DMS79 treated with DMSO at 0.1 percent for 48 hours (cell line): ENCODE measurements around the gene RUFY3.
"Not testable (repeated sequence)": the region's sequence is repeated elsewhere in the genome, so short reads cannot be mapped to it uniquely, and the experiment has no call there.

Experiments
- DNase-seq: peaks from one replicate; lab custom pipeline; 2025; lab: John Stamatoyannopoulos, UW

RUFY3 gene

DNA sequence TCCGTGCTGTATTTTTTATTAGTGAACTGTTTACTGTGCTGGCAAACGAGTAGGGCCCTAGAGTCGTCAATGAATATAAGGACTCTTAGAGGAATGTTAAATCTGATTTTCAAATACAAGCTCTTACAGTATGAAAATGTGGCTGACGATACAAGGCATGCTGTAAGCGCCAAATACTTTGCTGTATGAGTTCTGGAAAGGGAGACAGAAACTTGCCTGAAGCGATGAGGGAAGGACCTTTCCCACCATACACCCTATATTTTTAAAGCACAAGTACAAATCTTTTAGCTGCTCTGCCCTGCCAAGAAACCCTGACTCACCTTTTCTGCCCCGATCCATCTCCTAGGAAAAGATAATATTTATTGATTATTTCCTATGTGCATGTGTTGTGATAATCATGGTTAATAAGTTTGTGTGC, 15.7 kb upstream of the RUFY3 start:
- DNase-seq = no peak

DNA sequence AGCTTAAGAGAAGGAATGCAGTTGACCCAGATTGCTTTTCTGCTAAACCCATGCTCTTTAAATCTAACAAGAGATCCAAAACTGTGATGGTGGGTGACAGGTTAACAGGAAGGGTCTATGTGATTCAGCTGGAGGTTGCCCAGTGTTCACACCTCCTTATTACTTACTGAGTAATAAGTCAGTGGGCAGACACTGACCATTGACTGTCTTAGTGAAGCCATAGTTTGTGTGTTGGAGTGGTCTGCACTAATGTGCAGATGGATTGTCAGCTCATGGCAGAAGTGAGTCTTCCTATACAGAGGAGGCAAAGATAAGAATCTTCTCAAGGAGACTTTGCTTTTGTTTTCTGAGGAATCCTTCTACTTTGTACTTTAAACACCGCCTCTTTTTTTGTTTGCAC, 15.2 kb upstream of the RUFY3 start:
- no peak for DNase-seq

DNA sequence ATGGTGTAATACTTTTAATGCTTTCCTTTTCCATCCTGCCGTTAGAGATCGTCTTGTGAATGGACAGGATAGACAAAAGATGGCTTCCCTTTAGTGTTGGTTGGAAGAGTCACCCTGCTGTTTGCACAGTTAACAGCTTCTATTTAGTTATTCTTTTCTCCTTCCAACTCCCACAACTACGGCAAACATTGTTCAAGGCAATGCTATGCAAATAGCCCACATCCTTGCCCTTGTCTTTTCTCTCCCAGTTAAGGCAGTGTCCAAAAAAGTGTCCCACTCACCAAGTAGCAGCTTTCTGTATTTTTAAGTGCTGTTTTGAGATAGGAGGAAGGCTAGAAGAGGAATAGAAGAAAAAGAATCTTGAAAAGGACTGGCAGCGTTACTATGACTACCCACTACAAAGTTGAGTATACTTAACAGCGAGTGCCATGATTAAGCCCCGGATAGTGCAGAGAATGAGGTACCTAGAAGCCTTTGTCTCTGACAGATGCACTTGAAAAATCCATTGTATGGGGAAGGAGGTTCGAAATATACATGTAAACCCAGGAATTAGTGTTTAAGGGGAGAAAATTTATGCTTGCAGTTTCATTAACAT, 12.1 kb upstream of the RUFY3 start:
- DNase-seq = peak; percentile 60

- no peak for DNase-seq
Observed at GRCh38 chr4:70711599-70711998, 10.2 kb upstream of the RUFY3 start.

DNA sequence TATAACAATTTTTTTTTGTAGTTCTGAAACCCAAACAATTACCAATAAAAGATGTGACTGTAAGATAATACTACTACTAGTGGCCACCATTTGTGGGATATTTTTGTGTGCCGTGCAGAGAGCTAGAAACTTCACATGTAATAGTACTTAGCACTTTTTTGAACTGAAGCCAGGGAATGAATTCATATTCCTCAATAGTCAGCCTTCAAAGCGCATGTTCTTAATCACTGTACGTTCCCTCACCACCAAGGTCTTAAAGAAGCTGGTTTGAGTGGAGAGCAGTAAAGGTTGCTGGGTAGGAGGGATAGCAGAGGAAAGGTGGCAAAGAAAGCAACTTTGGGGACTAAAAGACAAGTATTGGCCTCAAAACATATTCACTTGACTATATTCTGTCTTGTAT, 9.6 kb upstream of the RUFY3 start:
- DNase-seq = no peak

DNA sequence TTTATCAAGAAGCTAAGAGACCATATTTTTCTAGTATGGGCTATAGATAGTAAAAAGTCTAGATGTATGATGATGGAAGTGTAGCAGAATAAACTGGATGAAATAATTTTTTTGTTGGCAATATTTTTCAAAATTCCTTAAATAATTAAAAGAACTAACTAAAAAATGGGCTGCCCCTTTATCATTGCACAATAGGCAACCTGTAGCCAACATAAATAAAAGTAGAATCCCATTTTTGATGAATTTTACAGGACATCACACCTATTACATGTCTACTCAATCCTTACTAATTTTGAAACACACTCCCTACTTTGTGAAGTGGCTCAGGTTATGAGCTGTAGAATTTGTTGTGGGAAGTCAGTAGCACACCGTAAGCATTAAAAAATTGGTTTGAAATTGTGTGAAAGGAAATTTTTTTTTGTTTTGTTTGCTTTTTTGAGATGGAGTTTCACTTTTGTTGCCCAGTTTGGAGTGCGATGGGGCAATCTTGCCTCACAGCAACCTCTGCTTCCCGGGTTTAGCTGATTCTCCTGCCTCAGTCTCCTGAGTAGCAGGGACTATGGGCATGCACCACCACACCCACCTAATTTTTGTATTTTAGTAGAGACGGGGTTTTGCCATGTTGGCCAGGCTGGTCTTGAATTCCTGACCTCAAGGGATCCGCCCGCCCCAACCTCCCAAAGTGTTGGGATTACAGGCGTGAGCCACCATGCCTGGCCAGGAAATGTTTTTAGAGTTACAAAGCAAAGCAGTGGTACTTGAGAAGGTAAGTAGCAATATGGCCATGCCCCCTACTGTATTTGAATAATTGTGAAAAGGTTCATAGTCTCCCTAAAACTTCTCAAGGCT, 8.9 kb upstream of the RUFY3 start:
- DNase-seq = no peak

DNA sequence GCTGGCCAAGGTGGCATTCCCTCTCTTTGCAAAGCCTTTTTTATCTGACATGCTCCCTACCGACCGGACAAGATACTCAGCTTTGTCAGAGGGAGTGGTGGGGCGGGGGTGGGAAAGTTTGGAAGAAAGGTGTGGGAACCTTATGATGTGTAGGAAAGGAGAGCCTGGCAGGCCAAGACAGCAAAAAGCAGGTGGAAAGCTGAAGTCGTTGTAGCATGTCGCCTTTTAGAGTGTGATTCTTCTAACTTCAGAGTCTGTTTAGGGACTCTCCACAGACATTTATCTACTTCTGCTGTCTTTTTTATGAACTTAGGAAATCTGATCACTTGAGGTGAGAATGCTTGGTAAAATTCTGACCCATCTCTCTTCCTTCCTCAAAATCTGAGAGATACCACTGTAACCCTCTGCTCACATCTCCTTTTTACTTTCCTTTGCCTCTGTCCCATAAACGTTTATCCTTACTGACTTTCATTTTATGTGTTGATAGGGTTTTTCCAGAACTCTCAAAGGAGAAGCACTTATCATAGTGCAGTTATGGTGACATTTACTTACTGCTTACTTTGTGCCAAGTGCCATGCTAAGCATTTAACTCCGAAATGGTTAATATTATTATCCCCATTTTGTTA, 8.2 kb upstream of the RUFY3 start:
- no peak for DNase-seq

DNA sequence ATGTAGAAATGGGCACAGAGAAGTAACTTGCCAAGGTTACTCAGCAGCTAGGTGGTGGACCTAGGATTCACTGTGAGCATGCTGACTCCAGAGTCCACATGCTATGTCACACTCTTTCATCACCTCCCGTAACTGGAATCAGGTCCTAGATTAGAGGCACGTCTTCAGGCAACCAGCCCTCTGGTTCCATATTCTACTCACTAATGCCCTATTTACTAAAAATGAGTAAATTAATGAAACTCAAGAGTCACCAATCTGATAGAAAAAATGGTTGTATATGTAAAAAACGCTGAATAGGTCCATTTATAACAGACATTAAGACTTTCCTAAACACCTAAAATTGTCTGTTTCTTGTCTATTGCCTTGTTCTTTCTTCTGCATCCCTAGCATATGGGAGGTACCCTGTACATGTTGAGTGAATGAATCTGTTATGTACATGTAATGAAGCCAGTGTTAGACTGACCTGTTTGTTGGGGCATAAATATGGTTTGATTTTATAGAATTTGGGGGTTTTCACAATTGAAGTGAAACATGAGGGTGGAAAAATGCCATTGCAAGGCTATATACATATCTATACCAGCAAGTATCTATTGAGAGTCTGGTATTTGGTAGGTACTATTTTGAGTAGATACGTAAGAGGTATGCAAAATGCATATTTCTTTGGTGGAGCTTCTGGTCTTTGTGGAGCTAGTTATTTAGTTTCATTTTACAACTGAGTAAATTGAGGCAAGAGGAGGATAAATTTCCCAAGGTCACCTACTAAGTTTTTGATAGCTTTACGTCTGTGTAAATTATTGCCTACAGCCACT, 7.5 kb upstream of the RUFY3 start:
- no peak for DNase-seq

- no peak for DNase-seq
Observed at GRCh38 chr4:70715097-70715496, 6.7 kb upstream of the RUFY3 start.

DNA sequence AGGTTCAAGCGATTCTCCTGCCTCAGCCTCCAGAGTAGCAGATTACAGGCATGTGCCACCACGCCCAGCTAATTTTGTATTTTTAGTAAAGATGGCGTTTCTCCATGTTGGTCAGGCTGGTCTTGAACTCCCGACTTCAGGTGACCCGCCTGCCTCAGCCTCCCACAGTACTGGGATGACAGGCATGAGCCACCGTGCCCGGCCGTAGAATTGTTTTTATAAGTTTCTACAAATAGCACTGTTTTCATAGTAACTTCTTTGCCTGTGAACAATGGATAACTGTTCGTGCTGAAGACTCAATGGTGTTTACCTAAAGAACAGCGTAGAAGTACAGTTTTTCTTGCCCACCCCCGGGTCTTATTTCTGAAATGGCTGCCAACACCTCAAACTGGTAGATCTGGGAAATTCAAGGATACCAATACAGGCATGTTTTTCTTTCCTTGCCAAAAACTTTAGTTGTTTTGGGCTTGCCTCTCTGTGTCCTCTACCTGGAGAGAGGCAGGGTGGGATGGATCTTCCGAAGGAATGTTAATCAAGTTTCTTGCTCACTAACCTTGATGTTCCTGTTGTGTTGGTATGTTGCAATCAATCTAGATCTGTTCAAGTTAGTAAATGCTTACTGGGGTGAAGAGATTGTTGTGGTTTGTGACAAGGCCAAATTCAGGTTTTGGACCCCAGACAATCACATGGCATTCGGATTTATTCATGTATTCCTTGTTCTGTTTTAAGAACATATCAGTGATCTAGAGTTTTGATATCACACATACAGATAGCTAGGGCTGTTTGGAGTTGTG, 2.8 kb upstream of the RUFY3 start:
- DNase-seq = no peak

GRCh38 chr4:70722199-70722791, 531 bp downstream of the RUFY3 start:
- DNase-seq = peak; percentile 13

DNA sequence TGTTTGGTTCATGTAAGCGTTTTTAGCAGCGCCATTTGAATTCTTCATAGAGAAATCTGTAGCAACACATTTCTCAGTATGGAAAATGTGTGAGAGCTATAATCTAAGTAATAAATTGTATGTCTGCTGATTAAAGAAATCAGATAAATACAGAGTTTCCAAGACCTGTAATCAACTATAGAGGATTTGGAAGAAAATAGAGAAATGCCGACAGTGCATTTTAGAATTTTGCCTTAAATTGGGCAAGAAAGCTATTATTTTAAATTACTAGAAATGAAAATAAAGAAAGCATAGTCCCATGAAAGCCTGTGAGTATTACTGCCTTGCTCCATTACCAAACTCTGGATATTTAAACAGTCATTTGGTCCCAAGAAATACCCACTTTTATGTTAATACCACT, 2.7 kb downstream of the RUFY3 start:
- no peak for DNase-seq

GRCh38 chr4:70725633-70726032, 3.9 kb downstream of the RUFY3 start:
- no peak for DNase-seq

DNA sequence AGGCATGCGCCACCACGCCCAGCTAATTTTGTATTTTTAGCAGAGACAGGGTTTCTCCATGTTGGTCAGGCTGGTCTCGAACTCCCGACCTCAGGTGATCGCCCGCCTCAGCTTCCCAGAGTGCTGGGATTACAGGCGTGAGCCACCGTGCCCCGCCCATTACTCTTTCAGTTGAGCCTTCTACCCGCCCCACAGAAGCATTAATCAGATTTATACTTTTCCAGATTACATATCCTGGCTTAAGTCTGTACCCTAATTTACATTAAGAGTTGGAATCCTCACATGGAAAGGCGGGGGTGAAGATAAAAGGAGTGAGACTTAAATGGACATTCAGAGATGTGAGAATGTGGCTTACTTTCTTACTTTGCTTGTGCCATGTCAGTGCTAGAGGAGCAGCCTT, 4.8 kb downstream of the RUFY3 start:
- DNase-seq = not testable (repeated sequence)

DNA sequence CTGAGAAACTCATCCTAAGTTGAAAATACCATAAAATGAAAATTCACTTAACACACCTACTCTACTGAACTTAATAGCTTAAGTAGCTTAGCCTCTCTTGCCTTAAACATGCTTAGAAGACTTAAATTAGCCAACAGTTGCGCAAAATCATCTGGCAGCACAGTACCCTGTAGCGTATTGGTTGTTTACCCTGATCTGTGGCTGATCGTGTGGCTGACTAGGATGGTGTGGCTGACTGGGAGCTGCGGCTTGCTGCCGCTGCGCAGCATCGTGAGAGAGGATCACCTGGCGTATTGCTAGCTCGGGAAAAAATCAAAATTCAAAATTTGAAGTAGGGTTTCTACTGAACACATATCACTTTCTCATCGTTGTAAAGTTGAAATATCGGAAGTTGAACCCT, 6.3 kb downstream of the RUFY3 start:
- no peak for DNase-seq

- not testable (repeated sequence) for DNase-seq
Observed at GRCh38 chr4:70732878-70733277, 11.1 kb downstream of the RUFY3 start.

- DNase-seq = peak; percentile 21
Observed at GRCh38 chr4:70734168-70734954, 12.6 kb downstream of the RUFY3 start.

- peak; percentile 9 for DNase-seq
Observed at GRCh38 chr4:70734971-70735370, 13.2 kb downstream of the RUFY3 start.

GRCh38 chr4:70735915-70736314, 14.2 kb downstream of the RUFY3 start:
- DNase-seq = not testable (repeated sequence)

- DNase-seq = no peak
Observed at GRCh38 chr4:70737006-70737405, 15.2 kb downstream of the RUFY3 start.
